GM12878 (cell line): ENCODE measurements around the gene EMILIN2.

Experiments
- BACH1 ChIP-seq: fragments of 450-650 bp; IDR thresholded peaks from 2 replicates; pipeline ENCODE4 v1.6.1; 2017; ENCODE audit warnings: mild to moderate bottlenecking, borderline replicate concordance
- CTCF ChIP-seq, 3 experiments: IDR thresholded peaks in 2 of 3; conservative IDR thresholded peaks in 1 of 3; 2 replicates each; pipeline ENCODE4 v1.5.1; 2011; ENCODE audit warnings: low read depth in 3 of 3, low read length in 3 of 3, mild to moderate bottlenecking in 3 of 3, control low read depth in 2 of 3, moderate library complexity in 2 of 3, inconsistent platforms in 1 of 3, mixed read lengths in 1 of 3; ENCODE audit not compliant: control insufficient read depth in 2 of 3, insufficient read depth in 1 of 3; ENCODE audit errors: extremely low read depth in 1 of 3
- FOXM1 ChIP-seq: IDR thresholded peaks from 2 replicates; pipeline ENCODE4 v1.6.1; 2012; ENCODE audit warnings: low read depth, mild to moderate bottlenecking, inconsistent platforms, low read length, moderate library complexity
- HCFC1 ChIP-seq: fragments of 150-350 bp; IDR thresholded peaks from 2 replicates; pipeline ENCODE4 v1.6.1; 2014; ENCODE audit warnings: low read length
- NFYB ChIP-seq: IDR thresholded peaks from 2 replicates; pipeline ENCODE4 v1.6.1; 2011; ENCODE audit warnings: low read depth, mild to moderate bottlenecking, low read length, improper control_type of control experiment, moderate library complexity; ENCODE audit not compliant: insufficient read depth
- POU2F2 ChIP-seq: IDR thresholded peaks from 3 replicates; pipeline ENCODE4 v1.6.1; 2011; ENCODE audit warnings: low read depth, mild to moderate bottlenecking, low read length, borderline replicate concordance
- RAD21 ChIP-seq: IDR thresholded peaks from 2 replicates; pipeline ENCODE4 v1.6.1; 2011; ENCODE audit warnings: mild to moderate bottlenecking, low read depth, low read length, moderate library complexity; ENCODE audit not compliant: insufficient read depth
- TCF12 ChIP-seq: IDR thresholded peaks from 2 replicates; pipeline ENCODE4 v1.6.1; 2011; ENCODE audit warnings: low read depth, mild to moderate bottlenecking, low read length
- TCF7 ChIP-seq: IDR thresholded peaks from 2 replicates; pipeline ENCODE4 v1.6.1; 2014; ENCODE audit warnings: antibody characterized with exemption, borderline replicate concordance

GRCh38 chr18:2894841-2895370 lies 48.1 kb downstream of the EMILIN2 start:
- TF ChIP-seq TCF7 (no peak), POU2F2 (no peak), FOXM1 (no peak), RAD21 (no peak), TCF12 (no peak), HCFC1 (no peak), BACH1 (no peak), NFYB (no peak), CTCF (IDR thresholded peaks at IDR 0.05 in 2 of 3, conservative IDR thresholded peaks at IDR 0.05 in 1 of 3; ENCODE audit: control insufficient read depth in 2 of 3, extremely low read depth in 1 of 3, insufficient read depth in 1 of 3, low read depth in 3 of 3, low read length in 3 of 3) (no peak)
